ENCODE measurements around the gene LGI4. TPM values are rescaled to one million over a fixed set of nuclear protein-coding genes. Genes with fewer than 3 reads are reported as not detected.
A peak's percentile ranks its signal among the peaks of the same experiment; 100 is the strongest.

LGI4 gene
- total RNA-seq, 1 experiment from 2014 or later, result 0.32 TPM

DNA sequence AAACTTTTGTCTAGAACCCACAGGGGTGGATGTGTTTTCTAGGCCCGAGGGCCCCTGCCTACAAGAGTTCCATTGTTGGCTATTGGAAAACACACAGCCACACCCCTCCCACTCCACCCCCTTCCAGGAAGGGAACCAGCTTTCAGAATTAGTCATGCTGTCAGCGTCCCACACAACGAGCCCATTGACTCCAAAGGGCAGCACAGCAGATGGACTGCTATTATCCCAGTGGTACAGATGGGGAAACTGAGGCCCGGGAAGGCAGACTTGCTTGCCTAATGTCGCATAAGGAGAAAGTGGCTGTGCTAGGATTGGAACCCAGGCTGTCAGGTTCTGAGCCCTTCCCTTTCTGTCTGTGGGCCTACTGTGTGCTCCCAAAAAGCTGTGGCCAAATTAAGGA lies 27.3 kb downstream of the LGI4 start:
- POLR2A ChIA-PET, result interaction anchor here (1.0 to 1.2 kb wide), 2 partner anchors 17 to 35 kb away, joined by 3 read pairs; partner anchors contain the start of gene FXYD7
- intact Hi-C loops (cut with micrococcal nuclease), result no loop called here
- CTCF ChIA-PET, result interaction anchor here (1.4 kb wide), 1 partner anchor 40 kb away, joined by 4 read pairs; no protein-coding TSS in a partner anchor
- Histone ChIP-seq H3K9me2 (ENCODE audit: insufficient read depth) (no peaks in the 10 kb centered on the region), H3K4me3 (replicated peaks in 1 of 2; ENCODE audit: low read depth in 1 of 2, low read length in 2 of 2) (peak overlapping the region in 1 of 2 experiments; percentile 5; a peak in 1 of 4 replicates), H4K20me1 (ENCODE audit: insufficient read depth) (no peaks in the 10 kb centered on the region), H3K4me2 (ENCODE audit: low read length) (peak overlapping the region; percentile 51), H3K27me3 (ENCODE audit: insufficient read depth, low read length) (no peaks in the 10 kb centered on the region), H3K36me3 (ENCODE audit: control insufficient read depth in 1 of 2, insufficient read depth in 2 of 2, low read length in 2 of 2) (no peaks in the 10 kb centered on the region), H3K9me3 (ENCODE audit: control insufficient read depth in 1 of 2, insufficient read depth in 1 of 2, low read depth in 1 of 2, low read length in 2 of 2) (peaks cover 0 to 11% of the 10 kb centered on the region in 2 experiments; a peak in 1 of 4 replicates), H3K4me1 (ENCODE audit: control insufficient read depth in 1 of 2, insufficient read depth in 2 of 2, low read length in 2 of 2) (peaks cover 14 to 38% of the 10 kb centered on the region in 2 experiments), H3K9ac (ENCODE audit: low read length) (0 out of 2 replicates have a peak overlapping the region, but pooled peaks have one; percentile 6), H3K27ac (ENCODE audit: low read depth, low read length) (0 out of 2 replicates have a peak overlapping the region, but pooled peaks have one; percentile 15), H3K79me2 (ENCODE audit: insufficient read depth, low read length) (no peaks in the 10 kb centered on the region), H2AFZ (ENCODE audit: low read depth, low read length, poor library complexity, severe bottlenecking) (no peak overlapping the region)
- DNase-seq (ENCODE audit: low read depth, low spot score) (peak; percentile 78), ATAC-seq (peak; percentile 65)
- BruUV-seq (replicated peaks), result no TSS peak
- RAD21 ChIA-PET (ENCODE audit: low non-redundant PET in 1 of 2, low total read pairs in 2 of 2, uncharacterized antibody in 2 of 2, unreplicated experiment in 2 of 2), result no interaction called here
- peak; percentile 60; the same call in 1 of the 2 replicates for TF ChIP-seq EGR1 (IDR thresholded peaks at IDR 0.05; ENCODE audit: low read depth)
- TF ChIP-seq CBX3 (IDR thresholded peaks at IDR 0.05; ENCODE audit: low read depth), result peak; percentile 65; the same call in 1 of the 2 replicates
- TF ChIP-seq ZNF274 (IDR thresholded peaks at IDR 0.05; ENCODE audit: low read depth, low read length), result no peak
- TF ChIP-seq, protein P1, sequence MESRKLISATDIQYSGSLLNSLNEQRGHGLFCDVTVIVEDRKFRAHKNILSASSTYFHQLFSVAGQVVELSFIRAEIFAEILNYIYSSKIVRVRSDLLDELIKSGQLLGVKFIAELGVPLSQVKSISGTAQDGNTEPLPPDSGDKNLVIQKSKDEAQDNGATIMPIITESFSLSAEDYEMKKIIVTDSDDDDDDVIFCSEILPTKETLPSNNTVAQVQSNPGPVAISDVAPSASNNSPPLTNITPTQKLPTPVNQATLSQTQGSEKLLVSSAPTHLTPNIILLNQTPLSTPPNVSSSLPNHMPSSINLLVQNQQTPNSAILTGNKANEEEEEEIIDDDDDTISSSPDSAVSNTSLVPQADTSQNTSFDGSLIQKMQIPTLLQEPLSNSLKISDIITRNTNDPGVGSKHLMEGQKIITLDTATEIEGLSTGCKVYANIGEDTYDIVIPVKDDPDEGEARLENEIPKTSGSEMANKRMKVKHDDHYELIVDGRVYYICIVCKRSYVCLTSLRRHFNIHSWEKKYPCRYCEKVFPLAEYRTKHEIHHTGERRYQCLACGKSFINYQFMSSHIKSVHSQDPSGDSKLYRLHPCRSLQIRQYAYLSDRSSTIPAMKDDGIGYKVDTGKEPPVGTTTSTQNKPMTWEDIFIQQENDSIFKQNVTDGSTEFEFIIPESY (IDR thresholded peaks at IDR 0.05; ENCODE audit: extremely low read depth, insufficient replicate concordance, low read length), result no peak
- TF ChIP-seq ELF1 (IDR thresholded peaks at IDR 0.05; ENCODE audit: borderline replicate concordance, low read depth), result no peak
- no peak for TF ChIP-seq EZH2 (IDR thresholded peaks at IDR 0.05)
- TF ChIP-seq FOSL1 (IDR thresholded peaks at IDR 0.05; ENCODE audit: low read depth), result no peak
- no peak for TF ChIP-seq TCF7L2 (IDR thresholded peaks at IDR 0.05; ENCODE audit: borderline replicate concordance, extremely low read depth, insufficient read depth, insufficient read length)
- no peak; the same call in 1 of the 2 replicates for TF ChIP-seq POLR2AphosphoS5 (IDR thresholded peaks at IDR 0.05; ENCODE audit: low read depth, low read length)
- TF ChIP-seq POLR2A (IDR thresholded peaks at IDR 0.05; ENCODE audit: borderline replicate concordance, extremely low read depth, insufficient read depth, insufficient read length), result no peak
- peak; percentile 63 for TF ChIP-seq SP1 (IDR thresholded peaks at IDR 0.05; ENCODE audit: low read depth)
- TF ChIP-seq, protein P2, sequence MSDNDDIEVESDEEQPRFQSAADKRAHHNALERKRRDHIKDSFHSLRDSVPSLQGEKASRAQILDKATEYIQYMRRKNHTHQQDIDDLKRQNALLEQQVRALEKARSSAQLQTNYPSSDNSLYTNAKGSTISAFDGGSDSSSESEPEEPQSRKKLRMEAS (IDR thresholded peaks at IDR 0.05), result peak; percentile 32; the same call in 1 of the 2 replicates
- TF ChIP-seq, protein P3, sequence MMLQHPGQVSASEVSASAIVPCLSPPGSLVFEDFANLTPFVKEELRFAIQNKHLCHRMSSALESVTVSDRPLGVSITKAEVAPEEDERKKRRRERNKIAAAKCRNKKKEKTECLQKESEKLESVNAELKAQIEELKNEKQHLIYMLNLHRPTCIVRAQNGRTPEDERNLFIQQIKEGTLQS (IDR thresholded peaks at IDR 0.05), result no peak
- no peak for TF ChIP-seq EZH2phosphoT487 (IDR thresholded peaks at IDR 0.05; ENCODE audit: borderline replicate concordance)
- TF ChIP-seq RAD21 (IDR thresholded peaks at IDR 0.05; ENCODE audit: low read depth), result no peak
